Measurements from ENCODE around the gene POT1. TPM values are rescaled to one million over a fixed set of nuclear protein-coding genes. Genes with fewer than 3 reads are reported as not detected.

Gene POT1
- total RNA-seq, 1 experiment from 2014 or later = 24.1 TPM

DNA sequence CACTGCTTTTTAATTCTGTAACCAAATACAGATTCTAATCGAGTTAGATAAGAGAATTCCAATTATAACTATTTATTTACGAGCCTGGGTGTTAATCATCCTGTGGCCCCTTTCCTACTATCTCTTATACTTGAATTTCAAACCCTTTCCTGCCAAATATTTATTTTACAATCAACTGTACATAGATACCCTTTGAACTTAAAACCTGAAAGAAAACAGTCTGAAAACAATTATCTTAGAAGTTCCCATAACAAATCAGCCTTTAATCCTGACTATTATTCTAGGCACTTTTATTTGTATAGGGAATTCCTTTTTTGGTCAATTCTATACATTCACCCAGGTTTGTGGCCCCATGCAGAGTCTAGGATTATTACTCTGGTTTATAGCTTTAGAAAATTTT is 153.5 kb downstream of the POT1 start:
- POLR2A ChIA-PET = interaction anchor here (0.7 kb wide), 1 partner anchor 60 kb away, joined by 3 read pairs; no protein-coding TSS in a partner anchor

GRCh38 chr7:124775422-124775821 is 154.2 kb downstream of the POT1 start:
- CTCF ChIA-PET = interaction anchor here (0.6 to 2.3 kb wide), 2 partner anchors 9 to 115 kb away, joined by 3 to 14 read pairs; partner anchors contain the start of gene GPR37
- Mint-ChIP-seq H3K4me1 (ENCODE audit: insufficient read depth, unreplicated experiment) (no peaks in the 10 kb centered on the region), H3K27me3 (ENCODE audit: insufficient read depth, unreplicated experiment) (no peaks in the 10 kb centered on the region), H3K27ac (ENCODE audit: low read depth, unreplicated experiment) (no peak overlapping the region), H3K9me3 (ENCODE audit: unreplicated experiment) (no peaks in the 10 kb centered on the region), H3K4me3 (ENCODE audit: unreplicated experiment) (no peak overlapping the region), H3K36me3 (ENCODE audit: insufficient read depth, unreplicated experiment) (no peaks in the 10 kb centered on the region)
- BruUV-seq (replicated peaks) = no TSS peak
- POLR2A ChIA-PET = interaction anchor here (0.7 kb wide), 1 partner anchor 59 kb away, joined by 3 read pairs; no protein-coding TSS in a partner anchor
- DNase-seq (ENCODE audit: unreplicated experiment) = no peak
- TF ChIP-seq, protein P1, sequence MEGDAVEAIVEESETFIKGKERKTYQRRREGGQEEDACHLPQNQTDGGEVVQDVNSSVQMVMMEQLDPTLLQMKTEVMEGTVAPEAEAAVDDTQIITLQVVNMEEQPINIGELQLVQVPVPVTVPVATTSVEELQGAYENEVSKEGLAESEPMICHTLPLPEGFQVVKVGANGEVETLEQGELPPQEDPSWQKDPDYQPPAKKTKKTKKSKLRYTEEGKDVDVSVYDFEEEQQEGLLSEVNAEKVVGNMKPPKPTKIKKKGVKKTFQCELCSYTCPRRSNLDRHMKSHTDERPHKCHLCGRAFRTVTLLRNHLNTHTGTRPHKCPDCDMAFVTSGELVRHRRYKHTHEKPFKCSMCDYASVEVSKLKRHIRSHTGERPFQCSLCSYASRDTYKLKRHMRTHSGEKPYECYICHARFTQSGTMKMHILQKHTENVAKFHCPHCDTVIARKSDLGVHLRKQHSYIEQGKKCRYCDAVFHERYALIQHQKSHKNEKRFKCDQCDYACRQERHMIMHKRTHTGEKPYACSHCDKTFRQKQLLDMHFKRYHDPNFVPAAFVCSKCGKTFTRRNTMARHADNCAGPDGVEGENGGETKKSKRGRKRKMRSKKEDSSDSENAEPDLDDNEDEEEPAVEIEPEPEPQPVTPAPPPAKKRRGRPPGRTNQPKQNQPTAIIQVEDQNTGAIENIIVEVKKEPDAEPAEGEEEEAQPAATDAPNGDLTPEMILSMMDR (IDR thresholded peaks at IDR 0.05; ENCODE audit: unreplicated experiment) = no peak
- intact Hi-C loops (cut with micrococcal nuclease) = no loop called here

More for the DNA sequence above, 153.5 kb downstream of the POT1 start:
- CTCF ChIA-PET = interaction anchor here (0.6 to 2.3 kb wide), 6 partner anchors 9 to 605 kb away, joined by 3 to 14 read pairs (median 4); partner anchors contain the start of gene GPR37
- no peak for DNase-seq (ENCODE audit: unreplicated experiment)
- Mint-ChIP-seq H3K36me3 (ENCODE audit: insufficient read depth, unreplicated experiment) (no peaks in the 10 kb centered on the region), H3K4me1 (ENCODE audit: insufficient read depth, unreplicated experiment) (no peaks in the 10 kb centered on the region), H3K9me3 (ENCODE audit: unreplicated experiment) (no peaks in the 10 kb centered on the region), H3K4me3 (ENCODE audit: unreplicated experiment) (no peak overlapping the region), H3K27ac (ENCODE audit: low read depth, unreplicated experiment) (no peak overlapping the region), H3K27me3 (ENCODE audit: insufficient read depth, unreplicated experiment) (no peaks in the 10 kb centered on the region)
- TF ChIP-seq, protein P1 (IDR thresholded peaks at IDR 0.05; ENCODE audit: unreplicated experiment) = no peak
- intact Hi-C loops (cut with micrococcal nuclease) = no loop called here
- BruUV-seq (replicated peaks) = no TSS peak

- no peak for DNase-seq (ENCODE audit: unreplicated experiment)
- no peaks in the 10 kb centered on the region for H3K4me1 Mint-ChIP-seq (ENCODE audit: insufficient read depth, unreplicated experiment)
- POLR2A ChIA-PET = interaction anchor here (0.8 kb wide), 1 partner anchor 705 kb away, joined by 3 read pairs; no protein-coding TSS in a partner anchor
- CTCF ChIA-PET = interaction anchor here (0.5 to 1.2 kb wide), 2 partner anchors 8 to 80 kb away, joined by 3 to 5 read pairs; no protein-coding TSS in a partner anchor
- TF ChIP-seq, protein P1 (IDR thresholded peaks at IDR 0.05; ENCODE audit: unreplicated experiment) = no peak
- H3K27ac Mint-ChIP-seq (ENCODE audit: low read depth, unreplicated experiment) = no peak overlapping the region
- H3K36me3 Mint-ChIP-seq (ENCODE audit: insufficient read depth, unreplicated experiment) = no peaks in the 10 kb centered on the region
- no peaks in the 10 kb centered on the region for H3K9me3 Mint-ChIP-seq (ENCODE audit: unreplicated experiment)
- H3K4me3 Mint-ChIP-seq (ENCODE audit: unreplicated experiment) = no peak overlapping the region
- BruUV-seq (replicated peaks) = no TSS peak
- H3K27me3 Mint-ChIP-seq (ENCODE audit: insufficient read depth, unreplicated experiment) = no peaks in the 10 kb centered on the region
- intact Hi-C loops (cut with micrococcal nuclease) = no loop called here
Measured at GRCh38 chr7:124773938-124774337, 155.7 kb downstream of the POT1 start.

- no peak overlapping the region for H3K4me3 Mint-ChIP-seq (ENCODE audit: unreplicated experiment)
- TF ChIP-seq, protein P1 (IDR thresholded peaks at IDR 0.05; ENCODE audit: unreplicated experiment) = no peak
- no peak for DNase-seq (ENCODE audit: unreplicated experiment)
- H3K27me3 Mint-ChIP-seq (ENCODE audit: insufficient read depth, unreplicated experiment) = no peaks in the 10 kb centered on the region
- no peaks in the 10 kb centered on the region for H3K9me3 Mint-ChIP-seq (ENCODE audit: unreplicated experiment)
- no TSS peak for BruUV-seq (replicated peaks)
- CTCF ChIA-PET = interaction anchor here (0.5 to 0.6 kb wide), 2 partner anchors 59 to 81 kb away, joined by 3 read pairs; no protein-coding TSS in a partner anchor
- POLR2A ChIA-PET = interaction anchor here (0.8 kb wide), 1 partner anchor 704 kb away, joined by 3 read pairs; no protein-coding TSS in a partner anchor
- intact Hi-C loops (cut with micrococcal nuclease) = no loop called here
- no peaks in the 10 kb centered on the region for H3K4me1 Mint-ChIP-seq (ENCODE audit: insufficient read depth, unreplicated experiment)
- H3K27ac Mint-ChIP-seq (ENCODE audit: low read depth, unreplicated experiment) = no peak overlapping the region
- no peaks in the 10 kb centered on the region for H3K36me3 Mint-ChIP-seq (ENCODE audit: insufficient read depth, unreplicated experiment)
Measured at GRCh38 chr7:124773339-124773738, 156.3 kb downstream of the POT1 start.

Other genes with a start within 250 kb of the POT1 start
- gene GPR37, start 164.0 kb downstream of the POT1 start, total RNA-seq (2022) = 1.9 TPM in 2 replicates

Data from MCF 10A (cell line).